Body of pancreas (tissue), 4 donors: Measurements from ENCODE around the gene ITGB4. TPM values are rescaled to one million over a fixed set of nuclear protein-coding genes. Genes with fewer than 3 reads are reported as not detected.

Experiments
- ATAC-seq: fragments of 150-250 bp; one replicate; pipeline ENCODE4 v1.9.1; 2016
- DNase-seq, 4 donors: peaks; one replicate each; pipeline ENCODE4 v3.0.0-alpha.2; 2019
- H3K27ac ChIP-seq, 4 donors: fragments of 200-600 bp; sonication (generic); 1 replicate in 3 of 4; 2 replicates in 1 of 4; pipeline versions ENCODE4 v1.5.1 to v1.6.1; 2016 to 2019; ENCODE audit warnings: mild to moderate bottlenecking in 1 of 4, mixed read lengths in 1 of 4, moderate library complexity in 1 of 4
- H3K27me3 ChIP-seq, 2 donors: fragments of 200-600 bp; sonication (generic); one replicate each; pipeline ENCODE4 v1.6.0; 2016; ENCODE audit warnings: mild to moderate bottlenecking in 1 of 2
- H3K36me3 ChIP-seq, 2 donors: fragments of 200-600 bp; sonication (generic); replicated peaks in 1 of 2; 2 replicates each; pipeline ENCODE4 v1.5.1; 2016; ENCODE audit warnings: low read depth in 2 of 2; ENCODE audit not compliant: insufficient read depth in 1 of 2
- H3K4me1 ChIP-seq: fragments of 200-600 bp; sonication (generic); one replicate; pipeline ENCODE4 v1.6.0; 2016
- H3K4me3 ChIP-seq, 2 donors: fragments of 200-600 bp; sonication (generic); 1 replicate in 1 of 2; 2 replicates in 1 of 2; pipeline ENCODE4 v1.5.1; 2016 to 2019
- H3K9me3 ChIP-seq, 3 donors: fragments of 200-600 bp; sonication (generic); 1 replicate in 2 of 3; 2 replicates in 1 of 3; pipeline ENCODE4 v1.5.1; 2016
- POLR2A ChIP-seq, 3 donors: fragments of 450-650 bp; IDR thresholded peaks; one replicate each; pipeline ENCODE4 v1.6.1; 2016; ENCODE audit warnings: antibody characterized with exemption in 3 of 3, mild to moderate bottlenecking in 2 of 3
- WGBS, 2 donors: methylation state at CpG; one replicate each; pipeline ENCODE4 v1.1.5; 2017; 5-methylcytosine and 5-hydroxymethylcytosine counted together
- intact Hi-C: fragments of 100-400 bp; cut with DNase I; formaldehyde crosslinking; loops from one replicate; pipeline ENCODE4 v1.15.1; 2023
- total RNA-seq, 2 donors: library from RNA; depleted of rRNA; stranded (reverse); fragments of >200 nt; gene quantifications; one replicate each; pipeline ENCODE4 v1.1.0, GENCODE V29; 2016
- TF ChIP-seq, protein P1 (sequence below), 7 experiments: fragments of 450-650 bp in 4 of 7; fragments of 200-600 bp in 3 of 7; sonication (generic) in 3 of 7; IDR thresholded peaks; one replicate each; pipeline ENCODE4 v1.5.1; 2016 to 2019; ENCODE audit warnings: antibody characterized with exemption in 7 of 7

ITGB4 gene
- total RNA-seq, 2 donors from 2014 or later, result 25.1 to 33.7 TPM

DNA sequence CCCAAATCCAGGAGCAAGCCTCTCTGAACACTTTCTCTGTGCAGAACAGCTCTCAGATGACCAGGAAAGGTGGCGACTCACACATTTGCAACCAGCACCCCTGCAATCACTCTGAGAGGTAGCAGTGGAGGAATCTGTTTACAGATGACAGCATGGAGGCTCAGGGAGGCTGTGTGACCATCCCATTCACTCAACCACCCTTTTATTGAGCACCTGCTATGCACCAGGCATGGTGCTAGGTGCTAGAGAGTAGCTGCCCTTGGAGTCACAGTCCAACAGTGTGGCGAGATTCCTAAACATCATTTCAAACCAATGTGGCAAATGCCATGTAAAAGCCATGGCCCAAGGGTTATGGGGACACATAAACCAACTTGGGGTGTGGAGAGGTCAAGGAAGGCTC is 1.5 kb upstream of the ITGB4 start:
- Histone ChIP-seq H3K4me3 (no peak overlapping the region), H3K9me3 (no peaks in the 10 kb centered on the region), H3K4me1 (peaks cover 21% of the 10 kb centered on the region), H3K36me3 (no peaks in the 10 kb centered on the region), H3K27me3 (no peaks in the 10 kb centered on the region), H3K27ac (peak overlapping the region in 1 of 4 donors; percentile 88)
- DNase-seq (no peak), ATAC-seq (no peak)
- intact Hi-C loops, result no loop called here
- 90 to 100% methylated on average over 2 of the region's 2 CpGs for WGBS, 2 donors
- TF ChIP-seq, protein P1, sequence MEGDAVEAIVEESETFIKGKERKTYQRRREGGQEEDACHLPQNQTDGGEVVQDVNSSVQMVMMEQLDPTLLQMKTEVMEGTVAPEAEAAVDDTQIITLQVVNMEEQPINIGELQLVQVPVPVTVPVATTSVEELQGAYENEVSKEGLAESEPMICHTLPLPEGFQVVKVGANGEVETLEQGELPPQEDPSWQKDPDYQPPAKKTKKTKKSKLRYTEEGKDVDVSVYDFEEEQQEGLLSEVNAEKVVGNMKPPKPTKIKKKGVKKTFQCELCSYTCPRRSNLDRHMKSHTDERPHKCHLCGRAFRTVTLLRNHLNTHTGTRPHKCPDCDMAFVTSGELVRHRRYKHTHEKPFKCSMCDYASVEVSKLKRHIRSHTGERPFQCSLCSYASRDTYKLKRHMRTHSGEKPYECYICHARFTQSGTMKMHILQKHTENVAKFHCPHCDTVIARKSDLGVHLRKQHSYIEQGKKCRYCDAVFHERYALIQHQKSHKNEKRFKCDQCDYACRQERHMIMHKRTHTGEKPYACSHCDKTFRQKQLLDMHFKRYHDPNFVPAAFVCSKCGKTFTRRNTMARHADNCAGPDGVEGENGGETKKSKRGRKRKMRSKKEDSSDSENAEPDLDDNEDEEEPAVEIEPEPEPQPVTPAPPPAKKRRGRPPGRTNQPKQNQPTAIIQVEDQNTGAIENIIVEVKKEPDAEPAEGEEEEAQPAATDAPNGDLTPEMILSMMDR (IDR thresholded peaks at IDR 0.05), result no peak
- TF ChIP-seq POLR2A (IDR thresholded peaks at IDR 0.05), result no peak

DNA sequence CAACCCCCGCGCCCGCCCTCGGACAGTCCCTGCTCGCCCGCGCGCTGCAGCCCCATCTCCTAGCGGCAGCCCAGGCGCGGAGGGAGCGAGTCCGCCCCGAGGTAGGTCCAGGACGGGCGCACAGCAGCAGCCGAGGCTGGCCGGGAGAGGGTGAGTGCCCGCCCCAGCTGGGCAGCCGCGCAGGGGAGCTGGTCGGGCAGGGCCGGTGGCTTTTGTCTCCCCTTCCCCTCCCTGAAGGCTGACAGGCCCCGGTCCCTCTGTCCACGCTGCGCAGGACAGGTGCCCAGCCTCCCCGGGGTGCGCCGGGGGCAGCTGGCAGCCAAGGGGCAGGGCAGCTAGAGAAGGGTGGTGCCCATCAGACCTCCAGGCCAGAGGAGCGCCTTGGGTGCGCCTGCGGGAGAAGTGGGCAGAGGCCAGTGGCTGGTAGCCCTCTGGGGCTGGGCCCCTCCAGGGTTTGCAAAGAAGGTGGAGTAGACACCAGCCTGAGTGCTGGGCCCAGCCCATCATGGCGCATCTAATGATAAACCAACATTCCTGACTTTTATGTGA is 278 bp downstream of the ITGB4 start:
- H3K27ac ChIP-seq, result peak overlapping the region; percentile 65 to 89 (median 80)
- H3K4me3 ChIP-seq, result peak overlapping the region; percentile 2 to 5
- H3K4me1 ChIP-seq, result peaks cover 21% of the 10 kb centered on the region
- TF ChIP-seq, protein P1 (IDR thresholded peaks at IDR 0.05), result peak in 3 of 7 experiments; percentile 1 to 15 (median 3)
- TF ChIP-seq POLR2A (IDR thresholded peaks at IDR 0.05), result no peak
- DNase-seq (peak in 3 of 4 donors; percentile 10 to 29 (median 27)), ATAC-seq (peak; percentile 7)
- intact Hi-C loops, result no loop called here
- WGBS, 2 donors, result 20 to 21% methylated on average over 2 to 24 of the region's 33 CpGs
- H3K36me3 ChIP-seq, result peaks cover 0 to 2% of the 10 kb centered on the region in 2 donors
- H3K9me3 ChIP-seq, result no peaks in the 10 kb centered on the region
- H3K27me3 ChIP-seq, result no peaks in the 10 kb centered on the region

DNA sequence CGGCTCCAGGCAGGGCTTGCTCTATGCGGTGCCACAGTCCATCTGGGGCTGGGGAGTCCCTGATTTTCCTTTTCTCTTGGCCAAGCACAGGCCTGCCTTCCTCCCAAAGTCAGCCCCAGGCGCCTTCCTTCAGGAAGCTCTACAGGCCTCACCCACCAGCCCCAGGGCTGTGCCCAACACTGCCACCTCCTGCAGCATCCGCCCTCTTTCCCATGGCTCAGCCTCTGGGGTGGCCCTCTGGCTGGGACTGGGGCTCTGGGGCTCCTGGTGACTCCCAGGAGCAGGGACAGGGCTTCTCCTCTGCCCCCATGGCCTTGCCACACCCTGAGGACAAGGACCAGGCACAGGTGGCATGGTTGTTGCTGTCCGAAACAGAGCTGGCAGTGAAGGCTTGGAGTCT is 817 bp downstream of the ITGB4 start:
- WGBS, 2 donors, result 54 to 76% methylated on average over 4 to 5 of the region's 5 CpGs
- peaks cover 0 to 2% of the 10 kb centered on the region in 2 donors for H3K36me3 ChIP-seq
- intact Hi-C loops, result no loop called here
- TF ChIP-seq POLR2A (IDR thresholded peaks at IDR 0.05), result no peak
- TF ChIP-seq, protein P1 (IDR thresholded peaks at IDR 0.05), result peak in 1 of 7 experiments; percentile 5
- peaks cover 21% of the 10 kb centered on the region for H3K4me1 ChIP-seq
- no peaks in the 10 kb centered on the region for H3K9me3 ChIP-seq
- peak overlapping the region in 3 of 4 donors; percentile 72 to 89 (median 88) for H3K27ac ChIP-seq
- no peak overlapping the region for H3K4me3 ChIP-seq
- no peaks in the 10 kb centered on the region for H3K27me3 ChIP-seq
- ATAC-seq (no peak), DNase-seq (peak in 2 of 4 donors; percentile 18 to 45)

DNA sequence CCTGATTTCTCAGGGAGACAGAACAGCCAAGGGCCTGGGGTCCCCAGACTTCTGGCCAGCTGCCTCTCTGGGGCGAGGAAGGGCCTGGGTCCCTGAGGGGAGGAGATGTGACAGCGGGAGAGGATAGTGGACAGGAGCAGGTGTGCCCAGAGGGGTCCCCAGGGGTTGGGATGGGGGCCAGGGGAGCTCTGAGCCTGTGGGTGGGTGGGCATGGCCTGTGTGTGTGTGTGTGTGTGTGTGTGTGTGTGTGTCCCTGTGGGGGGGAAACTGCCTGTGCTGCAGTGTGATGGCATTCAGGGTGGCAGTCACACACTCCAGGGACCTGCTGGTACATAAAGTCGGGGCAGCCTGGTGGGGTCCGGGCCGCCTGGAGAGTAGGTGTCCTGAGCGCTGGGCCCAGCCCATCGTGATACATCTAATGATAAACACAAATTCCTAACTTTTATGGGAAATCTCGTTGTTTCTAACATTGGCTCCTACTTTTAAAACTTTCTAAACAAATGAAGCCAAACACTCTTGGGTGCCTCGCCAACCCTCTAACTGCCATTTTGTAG is 1.4 kb downstream of the ITGB4 start:
- DNase-seq, result no peak
- no peaks in the 10 kb centered on the region for H3K9me3 ChIP-seq
- peaks cover 21% of the 10 kb centered on the region for H3K4me1 ChIP-seq
- intact Hi-C loops, result no loop called here
- TF ChIP-seq, protein P1 (IDR thresholded peaks at IDR 0.05), result no peak
- no peak for TF ChIP-seq POLR2A (IDR thresholded peaks at IDR 0.05)
- WGBS, 2 donors, result 90 to 91% methylated on average over 6 to 9 of the region's 9 CpGs
- ATAC-seq, result no peak
- no peak overlapping the region for H3K4me3 ChIP-seq
- H3K27ac ChIP-seq, result peak overlapping the region in 3 of 4 donors; percentile 72 to 89 (median 88)
- H3K36me3 ChIP-seq, result peaks cover 0 to 2% of the 10 kb centered on the region in 2 donors
- no peaks in the 10 kb centered on the region for H3K27me3 ChIP-seq
